Measurements from ENCODE around the gene RBM42. TPM values are rescaled to one million over a fixed set of nuclear protein-coding genes. Genes with fewer than 3 reads are reported as not detected.

RBM42 gene
- total RNA-seq, 2 experiments from 2014 or later = 87.5 to 94.4 TPM

DNA sequence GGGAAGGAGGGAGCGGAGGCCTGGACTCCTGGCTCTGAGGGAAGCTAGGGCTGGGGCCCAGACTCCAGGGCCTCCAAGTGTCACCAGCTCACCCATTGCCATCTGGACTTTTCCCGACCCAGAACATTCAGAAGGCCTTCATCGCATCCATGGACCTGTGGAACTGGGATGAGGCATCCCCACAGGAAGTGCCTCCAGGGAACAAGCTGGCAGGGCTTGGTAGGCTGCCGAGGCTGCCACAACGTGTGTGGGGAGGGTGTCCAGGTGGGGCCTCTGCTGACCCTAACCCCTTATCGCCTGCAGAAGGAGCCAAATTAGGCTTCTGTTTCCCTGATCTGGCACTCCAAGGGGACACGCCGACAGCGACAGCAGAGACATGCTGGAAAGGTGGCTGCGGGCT lies 13.5 kb downstream of the RBM42 start:
- ChIA-PET CTCF (interaction anchor here (0.8 to 1.0 kb wide), 2 partner anchors 52 to 259 kb away, joined by 3 to 5 read pairs; no protein-coding TSS in a partner anchor), POLR2A (no interaction called here)
- Mint-ChIP-seq H3K9me3 (ENCODE audit: low read depth) (no peaks in the 10 kb centered on the region), H3K4me1 (peaks cover 35% of the 10 kb centered on the region), H3K36me3 (ENCODE audit: low read depth) (peaks cover under 1% of the 10 kb centered on the region), H3K27me3 (no peaks in the 10 kb centered on the region), H3K4me3 (peak overlapping the region; percentile 77), H3K27ac (no peak overlapping the region)
- ATAC-seq = no peak
- intact Hi-C loops (cut with DNase I, micrococcal nuclease) = loop anchor here (5.0 to 10.0 kb wide), 3 partner anchors 95 to 488 kb away; partner anchors contain the start of genes FXYD5 (in 1 of the 2), IGFLR1 (in 1 of the 2) and TMEM147 (in 1 of the 2)
- no peak for DNase-seq

DNA sequence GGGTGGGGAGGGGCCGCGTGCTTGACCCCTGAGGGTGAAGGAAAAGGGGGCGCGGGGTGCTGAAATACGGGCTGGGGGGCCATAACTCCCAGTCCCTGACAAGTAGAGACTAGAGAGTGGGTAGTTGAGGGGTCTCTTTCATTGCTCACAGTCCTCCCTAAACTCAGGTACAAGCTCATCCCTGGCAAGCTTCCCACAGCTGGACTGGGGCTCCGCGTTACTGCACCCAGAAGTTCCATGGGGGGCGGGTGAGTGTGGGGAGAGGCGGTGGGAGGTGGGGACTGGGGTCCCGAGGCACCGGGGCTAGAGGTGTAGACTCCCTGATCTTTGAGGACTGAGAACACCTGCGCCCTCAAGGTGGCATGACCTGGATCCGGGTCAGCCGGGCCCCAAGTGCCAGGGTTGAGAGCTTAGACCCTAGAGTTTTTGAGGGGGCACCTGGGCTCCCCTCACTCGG lies 14.0 kb downstream of the RBM42 start:
- Mint-ChIP-seq H3K27ac (no peak overlapping the region), H3K36me3 (ENCODE audit: low read depth) (no peaks in the 10 kb centered on the region), H3K4me1 (peaks cover 35% of the 10 kb centered on the region), H3K9me3 (ENCODE audit: low read depth) (no peaks in the 10 kb centered on the region), H3K27me3 (no peaks in the 10 kb centered on the region), H3K4me3 (peak overlapping the region; percentile 77)
- ATAC-seq = no peak
- no peak for DNase-seq
- CTCF ChIA-PET = interaction anchor here (1.0 kb wide), 1 partner anchor 52 kb away, joined by 5 read pairs; no protein-coding TSS in a partner anchor
- POLR2A ChIA-PET = no interaction called here
- intact Hi-C loops (cut with DNase I, micrococcal nuclease) = loop anchor here (1.0 to 10.0 kb wide), 8 partner anchors 15 to 488 kb away; partner anchors contain the start of genes TMEM147 (in 2 of the 2), FXYD5 (in 1 of the 2), IGFLR1 (in 1 of the 2) and THAP8 (in 1 of the 2)

DNA sequence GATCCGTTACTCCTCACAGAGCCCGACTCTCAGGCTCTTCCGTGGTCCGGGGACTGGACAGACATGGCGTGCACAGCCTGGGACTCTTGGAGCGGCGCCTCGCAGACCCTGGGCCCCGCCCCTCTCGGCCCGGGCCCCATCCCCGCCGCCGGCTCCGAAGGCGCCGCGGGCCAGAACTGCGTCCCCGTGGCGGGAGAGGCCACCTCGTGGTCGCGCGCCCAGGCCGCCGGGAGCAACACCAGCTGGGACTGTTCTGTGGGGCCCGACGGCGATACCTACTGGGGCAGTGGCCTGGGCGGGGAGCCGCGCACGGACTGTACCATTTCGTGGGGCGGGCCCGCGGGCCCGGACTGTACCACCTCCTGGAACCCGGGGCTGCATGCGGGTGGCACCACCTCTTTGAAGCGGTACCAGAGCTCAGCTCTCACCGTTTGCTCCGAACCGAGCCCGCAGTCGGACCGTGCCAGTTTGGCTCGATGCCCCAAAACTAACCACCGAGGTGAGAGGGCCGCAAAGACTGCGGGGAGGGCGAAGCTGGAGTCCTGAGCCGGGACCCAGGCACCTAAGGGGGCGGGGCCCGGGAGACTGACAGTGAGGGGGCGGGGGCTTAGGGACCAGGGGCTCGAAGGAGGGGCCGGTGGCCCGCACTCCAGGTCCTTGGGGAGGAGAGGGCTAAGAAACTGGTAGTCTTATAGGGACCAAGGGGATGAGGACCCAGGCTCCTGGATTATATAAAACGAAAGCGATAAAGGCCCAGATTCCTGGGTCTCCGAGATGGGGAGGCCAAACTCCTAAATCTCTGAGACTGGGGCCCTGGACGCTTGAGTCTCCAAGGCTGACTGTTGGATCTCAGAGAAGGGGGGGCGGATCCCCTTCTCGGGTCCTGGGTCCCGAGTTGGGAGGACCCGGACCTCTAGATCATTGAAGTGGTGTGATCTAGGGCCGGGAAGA lies 14.7 kb downstream of the RBM42 start:
- DNase-seq (peak; percentile 89), ATAC-seq (peak; percentile 30)
- intact Hi-C loops (cut with DNase I, micrococcal nuclease) = loop anchor here (1.0 to 10.0 kb wide), 16 partner anchors 15 to 497 kb away; partner anchors contain the start of genes THAP8 (in 2 of the 2), TMEM147 (in 2 of the 2), WDR62 (in 2 of the 2) and ALKBH6 (in 1 of the 2)
- ChIA-PET CTCF (interaction anchor here (1.0 to 1.4 kb wide), 3 partner anchors 51 to 95 kb away, joined by 3 to 5 read pairs (median 3); no protein-coding TSS in a partner anchor), POLR2A (interaction anchor here (0.7 to 1.7 kb wide), 3 partner anchors 9 to 70 kb away, joined by 4 to 7 read pairs (median 4); no protein-coding TSS in a partner anchor)
- Mint-ChIP-seq H3K4me1 (peaks cover 35% of the 10 kb centered on the region), H3K27me3 (no peaks in the 10 kb centered on the region), H3K36me3 (ENCODE audit: low read depth) (no peaks in the 10 kb centered on the region), H3K4me3 (peak overlapping the region; percentile 77), H3K9me3 (ENCODE audit: low read depth) (no peaks in the 10 kb centered on the region), H3K27ac (peak overlapping the region; percentile 83)

DNA sequence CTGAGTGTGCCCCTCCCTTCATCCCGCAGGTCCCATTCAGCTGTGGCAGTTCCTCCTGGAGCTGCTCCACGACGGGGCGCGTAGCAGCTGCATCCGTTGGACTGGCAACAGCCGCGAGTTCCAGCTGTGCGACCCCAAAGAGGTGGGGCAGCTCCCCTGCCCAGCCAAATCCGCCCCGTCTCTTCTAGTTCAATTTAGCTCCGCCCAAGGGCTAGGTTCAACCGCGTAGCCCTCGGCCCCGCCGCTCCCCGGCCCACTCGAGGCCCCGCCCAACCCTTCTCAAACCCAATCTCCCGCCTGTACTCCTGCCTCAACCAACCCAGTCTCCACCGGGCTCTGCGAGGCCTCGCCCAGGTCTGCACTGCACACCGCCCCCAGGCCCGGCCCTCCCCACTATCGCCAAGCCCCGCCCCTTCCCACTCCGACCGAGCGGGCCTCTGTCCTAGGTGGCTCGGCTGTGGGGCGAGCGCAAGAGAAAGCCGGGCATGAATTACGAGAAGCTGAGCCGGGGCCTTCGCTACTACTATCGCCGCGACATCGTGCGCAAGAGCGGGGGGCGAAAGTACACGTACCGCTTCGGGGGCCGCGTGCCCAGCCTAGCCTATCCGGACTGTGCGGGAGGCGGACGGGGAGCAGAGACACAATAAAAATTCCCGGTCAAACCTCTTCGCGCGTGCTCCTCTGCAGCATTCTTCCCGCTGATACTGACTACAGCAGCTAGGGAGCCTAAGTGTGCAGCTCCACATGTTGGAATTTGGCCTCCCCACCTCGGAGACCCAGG lies 15.6 kb downstream of the RBM42 start:
- H3K4me3 Mint-ChIP-seq = peak overlapping the region; percentile 77
- peaks cover 3% of the 10 kb centered on the region for H3K36me3 Mint-ChIP-seq (ENCODE audit: low read depth)
- CTCF ChIA-PET = interaction anchor here (0.5 to 1.4 kb wide), 4 partner anchors 33 to 104 kb away, joined by 3 read pairs; partner anchors contain the start of gene LIN37
- POLR2A ChIA-PET = interaction anchor here (1.5 to 1.7 kb wide), 2 partner anchors 67 to 69 kb away, joined by 4 to 7 read pairs; no protein-coding TSS in a partner anchor
- intact Hi-C loops (cut with DNase I, micrococcal nuclease) = loop anchor here (1.0 to 10.0 kb wide), 13 partner anchors 16 to 496 kb away; partner anchors contain the start of genes ALKBH6 (in 1 of the 2), ARHGAP33 (in 1 of the 2), CAPNS1 (in 1 of the 2) and FXYD5 (in 1 of the 2)
- DNase-seq (peak; percentile 98), ATAC-seq (peak; percentile 86)
- H3K9me3 Mint-ChIP-seq (ENCODE audit: low read depth) = no peaks in the 10 kb centered on the region
- H3K4me1 Mint-ChIP-seq = peaks cover 40% of the 10 kb centered on the region
- H3K27me3 Mint-ChIP-seq = no peaks in the 10 kb centered on the region
- H3K27ac Mint-ChIP-seq = peak overlapping the region; percentile 83

DNA sequence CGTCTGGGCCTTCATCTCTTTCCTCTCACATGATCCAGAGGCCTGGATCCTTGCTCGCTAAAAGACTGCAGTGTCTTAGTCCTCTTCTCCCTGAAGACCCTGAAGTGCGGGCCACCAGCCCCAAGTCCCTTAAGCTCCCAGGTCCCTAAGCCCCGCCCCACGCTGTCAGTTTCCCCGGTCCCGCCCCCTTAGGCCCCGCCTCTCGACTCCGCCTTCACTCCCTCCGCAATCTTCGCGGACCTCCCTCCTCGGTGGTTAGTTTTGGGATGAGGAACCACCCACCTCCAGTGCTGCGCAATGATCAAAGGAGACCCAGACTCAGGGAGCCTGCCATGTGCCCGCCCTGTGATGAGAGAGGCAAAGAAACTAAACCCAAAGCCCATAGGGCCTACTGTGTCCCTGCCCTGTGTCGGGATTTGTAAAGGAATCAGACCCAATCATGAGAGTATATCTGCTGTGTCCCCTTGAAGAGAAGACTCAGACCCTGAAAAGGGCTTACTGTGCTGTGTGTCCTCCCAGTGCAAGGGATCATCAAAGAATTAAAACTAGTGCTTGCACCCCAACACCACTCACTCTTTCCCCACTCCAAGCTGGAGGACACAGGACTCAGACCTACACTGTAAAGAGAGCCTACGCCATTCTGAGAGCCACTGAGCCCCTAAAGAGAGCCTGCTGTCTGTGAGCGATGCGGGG lies 16.3 kb downstream of the RBM42 start:
- peak overlapping the region; percentile 83 for H3K27ac Mint-ChIP-seq
- ChIA-PET POLR2A (interaction anchor here (1.5 to 1.7 kb wide), 2 partner anchors 66 to 68 kb away, joined by 4 to 7 read pairs; no protein-coding TSS in a partner anchor), CTCF (interaction anchor here (0.6 to 1.2 kb wide), 3 partner anchors 31 to 103 kb away, joined by 3 read pairs; partner anchors contain the start of gene LIN37)
- peak overlapping the region; percentile 77 for H3K4me3 Mint-ChIP-seq
- DNase-seq (peak; percentile 94), ATAC-seq (peak; percentile 16)
- no peaks in the 10 kb centered on the region for H3K27me3 Mint-ChIP-seq
- peaks cover 5% of the 10 kb centered on the region for H3K36me3 Mint-ChIP-seq (ENCODE audit: low read depth)
- peaks cover 43% of the 10 kb centered on the region for H3K4me1 Mint-ChIP-seq
- no peaks in the 10 kb centered on the region for H3K9me3 Mint-ChIP-seq (ENCODE audit: low read depth)
- intact Hi-C loops (cut with DNase I, micrococcal nuclease) = loop anchor here (1.0 to 10.0 kb wide), 13 partner anchors 17 to 495 kb away; partner anchors contain the start of genes ALKBH6 (in 1 of the 2), ARHGAP33 (in 1 of the 2), CAPNS1 (in 1 of the 2) and FXYD5 (in 1 of the 2)

DNA sequence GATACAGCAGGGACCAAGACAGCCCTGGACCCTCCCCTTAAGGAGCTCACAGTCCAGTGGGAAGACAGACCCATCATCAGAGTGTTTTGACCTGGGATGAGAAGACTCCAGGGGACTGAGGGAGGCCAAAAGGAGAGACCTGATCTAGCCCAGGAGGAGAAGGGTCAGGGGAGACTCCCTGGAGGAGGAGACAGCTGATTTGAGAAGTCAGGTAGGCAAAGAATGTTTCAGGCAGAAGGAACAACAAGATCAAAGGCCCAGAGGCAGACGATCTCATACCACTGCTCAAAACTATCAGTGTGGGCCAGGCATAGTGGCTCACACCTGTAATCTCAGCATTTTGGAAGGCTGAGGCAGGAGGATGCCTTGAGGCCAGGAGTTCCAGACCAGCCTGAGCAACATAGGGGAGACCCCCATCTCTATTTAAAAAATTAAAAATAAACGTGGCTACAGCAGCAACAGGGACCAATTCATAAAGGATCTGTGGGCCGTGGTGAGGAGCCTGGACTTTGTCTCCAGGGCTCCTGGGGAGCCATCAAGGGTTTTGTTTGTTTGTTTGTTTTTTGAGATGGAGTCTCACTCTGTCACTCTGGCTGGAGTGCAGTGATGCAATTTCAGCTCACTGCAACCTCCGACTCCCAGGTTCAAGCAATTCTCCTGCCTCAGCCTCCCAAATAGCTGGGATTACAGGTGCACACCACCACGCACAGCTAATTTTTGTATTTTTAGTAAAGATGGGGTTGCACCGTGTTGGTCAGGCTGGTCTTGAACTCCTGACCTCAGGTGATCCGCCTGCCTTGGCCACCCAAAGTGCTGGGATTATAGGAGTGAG lies 17.1 kb downstream of the RBM42 start:
- ATAC-seq (no peak), DNase-seq (no peak)
- POLR2A ChIA-PET = no interaction called here
- Mint-ChIP-seq H3K27ac (no peak overlapping the region), H3K27me3 (no peaks in the 10 kb centered on the region), H3K36me3 (ENCODE audit: low read depth) (peaks cover 8% of the 10 kb centered on the region), H3K9me3 (ENCODE audit: low read depth) (no peaks in the 10 kb centered on the region), H3K4me3 (peak overlapping the region; percentile 77), H3K4me1 (peaks cover 50% of the 10 kb centered on the region)
- intact Hi-C loops (cut with DNase I, micrococcal nuclease) = loop anchor here in 1 of 2 experiments (10.0 kb wide), 1 partner anchor 491 kb away; the partner anchor contains the start of gene FXYD5
- CTCF ChIA-PET = interaction anchor here (0.6 kb wide), 1 partner anchor 32 kb away, joined by 3 read pairs; no protein-coding TSS in a partner anchor

DNA sequence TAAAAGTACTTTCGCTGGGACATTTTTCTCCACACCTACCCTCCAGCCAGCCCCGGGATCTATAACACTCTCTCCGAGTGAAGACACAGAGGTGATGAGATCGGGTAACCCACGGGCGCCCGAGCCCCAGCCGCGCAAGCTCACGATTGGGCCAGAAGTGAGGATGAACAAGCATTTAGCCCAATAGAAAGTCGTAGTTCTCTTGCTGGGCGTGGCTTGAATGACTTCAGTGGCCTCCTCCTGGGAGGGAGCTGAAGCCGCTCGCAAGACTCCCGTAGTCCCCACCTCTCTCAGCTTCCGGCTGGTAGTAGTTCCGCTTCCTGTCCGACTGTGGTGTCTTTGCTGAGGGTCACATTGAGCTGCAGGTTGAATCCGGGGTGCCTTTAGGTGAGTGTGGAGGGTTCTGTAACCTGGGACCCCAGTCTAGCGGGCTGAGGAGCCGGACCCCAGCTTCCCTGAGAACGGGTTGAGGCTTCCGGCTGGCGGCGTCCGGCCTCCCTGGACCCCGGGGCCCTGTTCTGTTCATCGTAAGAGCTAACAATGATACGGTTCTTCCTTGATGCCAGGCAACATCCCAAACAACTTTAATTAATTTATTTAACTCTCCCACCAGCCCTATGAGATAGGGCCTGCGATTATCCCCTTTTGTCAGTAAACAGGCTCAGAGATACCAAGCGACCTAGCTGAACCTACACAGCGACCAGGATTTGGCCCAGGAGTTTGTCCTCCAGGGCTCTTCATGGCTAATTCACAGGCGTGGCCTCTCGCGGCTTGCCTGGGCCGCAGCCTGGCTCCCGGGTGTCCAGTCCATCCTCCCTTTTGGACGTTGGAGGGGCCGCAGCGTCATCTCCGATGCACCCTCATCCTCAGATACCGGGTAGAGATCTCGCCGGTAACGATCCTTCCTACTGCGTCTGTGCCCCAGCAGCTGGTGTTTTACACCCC lies 19.5 kb downstream of the RBM42 start, which contains the start of gene COX6B1:
Gene COX6B1, plus strand, starts transcription at position 307 of the 945 bp plus-strand sequence. CDS start 2,921 bp downstream, outside the sequence.
- H3K9me3 Mint-ChIP-seq (ENCODE audit: low read depth) = no peaks in the 10 kb centered on the region
- H3K4me3 Mint-ChIP-seq = peak within 1 kb of the TSS; percentile 92
- peaks cover 16% of the 10 kb centered on the region for H3K36me3 Mint-ChIP-seq (ENCODE audit: low read depth)
- POLR2A ChIA-PET = interaction anchor here (0.6 to 1.0 kb wide), 7 partner anchors 12 to 116 kb away, joined by 3 to 8 read pairs (median 3); partner anchors contain the start of gene IGFLR1
- CTCF ChIA-PET = interaction anchor here (0.6 to 1.2 kb wide), 11 partner anchors 10 to 507 kb away, joined by 3 to 5 read pairs (median 3); no protein-coding TSS in a partner anchor
- peak within 1 kb of the TSS; percentile 84 for H3K27ac Mint-ChIP-seq
- intact Hi-C loops (cut with DNase I, micrococcal nuclease) = loop anchor here in 1 of 2 experiments (1.0 to 10.0 kb wide), 10 partner anchors 20 to 493 kb away; partner anchors contain the start of genes ARHGAP33, FXYD5, HAUS5 and PROSER3
- H3K4me1 Mint-ChIP-seq = peaks cover 39% of the 10 kb centered on the region
- no peaks in the 10 kb centered on the region for H3K27me3 Mint-ChIP-seq
- ATAC-seq = peak; percentile 76
- peak; percentile 95 for DNase-seq

DNA sequence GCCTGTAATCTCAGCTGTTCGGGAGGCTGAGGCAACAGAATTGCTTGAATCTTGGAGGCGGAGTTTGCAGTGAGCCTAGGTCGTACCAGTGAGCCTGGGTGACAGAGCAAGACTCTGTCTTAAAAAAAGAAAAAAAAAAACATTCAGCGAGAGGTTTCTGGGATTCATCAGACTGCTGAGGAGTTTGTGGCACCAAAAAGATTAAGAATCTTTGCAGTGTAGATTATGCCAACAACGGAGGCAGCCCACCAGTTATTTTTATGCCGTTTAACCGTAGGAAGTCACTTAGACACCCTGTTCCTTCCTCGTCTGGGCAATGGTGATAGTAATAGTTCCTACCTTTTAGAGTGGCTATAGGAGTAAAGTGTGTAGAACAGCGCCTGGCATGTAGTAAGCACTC lies 21.7 kb downstream of the RBM42 start:
- Mint-ChIP-seq H3K9me3 (ENCODE audit: low read depth) (no peaks in the 10 kb centered on the region), H3K36me3 (ENCODE audit: low read depth) (peaks cover 30% of the 10 kb centered on the region)
- POLR2A ChIA-PET = no interaction called here

More for the DNA sequence above, 21.7 kb downstream of the RBM42 start:
- H3K27me3 Mint-ChIP-seq = no peaks in the 10 kb centered on the region
- peak overlapping the region; percentile 55 for H3K27ac Mint-ChIP-seq
- CTCF ChIA-PET = no interaction called here
- H3K4me1 Mint-ChIP-seq = peaks cover 26% of the 10 kb centered on the region
- intact Hi-C loops (cut with DNase I, micrococcal nuclease) = no loop called here
- no peak overlapping the region for H3K4me3 Mint-ChIP-seq
- DNase-seq (no peak), ATAC-seq (no peak)

Measured in activated CD4-positive, alpha-beta T cell treated with anti-CD3 and anti-CD28 coated beads for 36 hours (primary cell).